GM21390 (cell line): ENCODE data around the gene INPP5F.

Experiments used
- ATAC-seq: cut with Tn5 transposase; IDR thresholded peaks from one replicate; pipeline ENCODE4 v1.9.1; 2021; ENCODE audit not compliant: unreplicated experiment

Gene INPP5F

DNA sequence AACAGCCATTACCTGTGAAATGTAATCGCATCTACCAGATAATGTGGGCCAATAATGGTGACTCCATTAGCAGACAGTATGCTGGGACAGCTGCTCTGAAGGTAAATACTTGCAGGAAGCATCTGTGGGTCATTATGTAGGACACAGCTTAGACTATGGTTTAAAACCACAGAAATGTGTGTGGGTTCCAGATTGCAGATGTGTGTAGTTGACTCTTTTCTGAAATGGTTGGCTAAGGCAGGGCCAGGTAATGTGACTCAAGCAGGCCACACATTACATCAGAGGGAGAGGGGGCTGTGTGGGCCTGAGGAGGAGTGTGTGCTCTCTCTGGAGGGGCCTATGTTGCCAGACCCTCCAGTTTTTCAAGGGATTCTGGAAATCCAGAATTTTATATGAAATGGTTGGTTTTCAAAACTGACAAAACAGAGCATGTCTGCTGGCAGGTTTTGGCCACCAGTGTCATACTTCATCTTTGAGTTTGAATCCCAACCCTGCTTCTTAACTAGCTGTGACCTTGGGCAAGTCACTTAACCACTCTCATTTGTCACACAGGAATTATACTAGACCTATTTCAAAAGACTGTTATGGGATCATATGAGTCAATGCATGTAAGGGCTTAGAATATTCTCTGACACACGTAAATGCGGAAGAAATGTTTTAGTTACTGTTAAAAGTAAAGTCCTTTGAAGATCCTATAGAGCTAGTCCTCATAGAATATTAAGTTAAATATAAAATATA, 82.3 kb downstream of the INPP5F start:
- ATAC-seq: no peak

DNA sequence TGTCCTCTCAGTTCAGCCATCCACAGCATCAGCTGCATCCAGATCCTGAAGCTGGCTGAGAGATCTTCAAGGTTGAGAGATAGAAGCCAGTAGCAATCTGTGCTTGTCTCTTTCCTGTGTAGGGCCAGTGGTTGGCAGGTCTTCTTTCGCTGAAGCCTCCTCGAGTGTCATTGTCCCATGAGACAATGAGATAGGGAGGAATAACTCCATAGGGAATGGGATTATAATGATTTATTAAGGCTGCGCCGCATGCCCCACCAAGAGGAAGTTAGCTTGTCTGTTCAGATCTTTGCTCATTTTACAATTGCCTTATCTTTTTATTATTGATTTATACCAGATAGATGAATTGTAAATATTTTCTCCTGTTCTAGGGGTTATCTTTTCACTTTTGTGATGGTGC, 85.3 kb downstream of the INPP5F start:
- ATAC-seq: no peak

DNA sequence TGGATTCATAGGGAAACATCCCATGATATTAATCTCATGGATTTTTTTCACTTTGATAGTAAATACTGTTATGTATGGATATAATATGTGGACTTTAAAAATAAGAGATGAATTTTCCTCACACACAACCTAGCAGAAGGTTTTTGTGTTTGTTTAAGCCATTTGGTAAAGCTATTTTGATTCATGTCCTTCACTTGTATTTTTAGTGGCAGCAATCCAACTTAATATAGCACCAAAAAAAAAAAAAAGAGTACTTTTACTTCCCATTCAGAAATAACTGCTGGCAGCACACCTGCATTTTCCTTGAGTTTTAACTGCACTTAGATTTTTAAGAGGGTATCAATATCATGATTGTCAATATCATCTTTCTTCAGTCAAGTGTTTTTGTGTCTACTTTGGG, 86.8 kb downstream of the INPP5F start:
- no peak for ATAC-seq

DNA sequence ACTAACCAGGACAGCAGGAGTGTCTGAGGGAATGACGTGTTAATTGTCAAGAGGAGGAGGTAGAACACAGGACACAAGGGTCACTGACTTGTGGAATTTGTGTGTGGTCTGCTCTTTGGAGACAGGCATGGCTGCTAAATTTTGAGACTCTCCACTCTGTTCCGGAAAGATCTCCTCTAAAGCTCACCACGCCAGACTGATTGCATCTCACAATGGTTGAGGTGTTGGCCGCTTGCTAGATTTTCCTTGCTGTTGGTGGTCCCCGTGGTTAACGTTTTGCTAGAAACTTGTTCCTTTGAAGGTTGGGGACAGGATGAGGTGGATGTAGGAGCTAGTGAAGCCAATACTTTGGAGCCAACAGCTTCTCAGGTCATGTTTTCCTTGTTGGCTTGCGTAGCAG, 89.8 kb downstream of the INPP5F start:
- ATAC-seq: no peak

DNA sequence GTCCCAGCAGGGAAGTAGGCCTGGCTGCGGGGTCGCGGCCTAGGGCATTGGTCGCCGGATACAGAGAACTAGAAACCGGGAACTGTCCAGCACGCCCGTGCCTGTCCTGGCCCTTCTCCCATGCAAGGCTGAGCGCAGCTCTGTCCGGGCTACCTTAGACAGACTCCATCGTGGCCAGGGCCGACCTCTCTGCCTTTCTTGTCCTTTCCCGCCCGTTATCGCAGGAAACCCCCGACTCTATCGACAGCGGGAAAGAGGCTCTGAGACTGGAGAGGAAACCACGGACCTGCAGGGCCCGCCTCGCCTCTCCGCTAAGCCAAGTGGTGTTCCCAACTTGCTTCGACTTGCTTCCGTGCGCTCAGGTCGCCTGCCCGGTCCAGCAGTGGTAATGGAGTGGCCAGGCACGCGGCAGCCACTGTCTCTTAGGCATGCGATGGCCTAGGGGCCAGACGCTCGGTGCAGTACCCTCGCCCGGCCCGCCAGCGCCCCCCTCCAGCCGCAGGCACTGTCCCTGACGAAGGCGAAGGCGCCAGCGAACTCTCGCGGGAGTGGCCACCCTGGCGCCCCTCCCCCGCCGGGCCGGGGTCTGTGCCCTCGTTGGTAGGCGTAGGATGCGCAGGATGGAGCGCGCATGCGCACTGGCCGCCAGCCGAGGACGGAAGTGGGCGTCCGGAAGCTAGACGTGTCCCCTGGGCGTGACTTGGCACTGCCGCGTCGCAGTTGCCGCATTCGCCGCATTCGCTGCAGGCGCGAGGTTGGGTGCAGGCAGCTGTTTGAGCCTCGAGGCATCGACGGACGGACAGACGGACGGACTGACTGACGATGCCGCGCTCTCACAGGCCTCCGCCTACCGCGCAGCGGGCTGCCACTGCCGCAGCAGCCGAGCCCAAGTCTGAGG, 92.4 kb downstream of the INPP5F start:
- ATAC-seq: no peak

DNA sequence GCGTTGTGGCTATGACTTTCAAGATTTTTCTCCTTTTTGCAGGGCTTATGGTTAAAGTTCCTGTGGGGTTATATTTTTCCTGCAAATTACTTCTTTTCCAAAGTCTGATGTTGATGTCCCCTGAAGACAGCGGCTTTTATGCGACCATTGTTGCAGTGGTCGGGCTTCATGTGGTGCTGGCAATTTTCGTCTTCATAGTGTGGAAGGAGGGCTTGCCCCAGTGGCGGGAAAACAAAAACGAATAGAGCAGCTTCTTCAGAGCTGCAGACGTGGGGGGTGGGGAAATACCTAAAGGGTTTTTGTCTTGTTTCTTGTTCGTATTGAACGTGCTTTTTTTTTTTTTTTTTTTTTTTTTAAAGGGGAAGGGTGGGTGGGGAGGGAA, 93.0 kb downstream of the INPP5F start:
- ATAC-seq: no peak

DNA sequence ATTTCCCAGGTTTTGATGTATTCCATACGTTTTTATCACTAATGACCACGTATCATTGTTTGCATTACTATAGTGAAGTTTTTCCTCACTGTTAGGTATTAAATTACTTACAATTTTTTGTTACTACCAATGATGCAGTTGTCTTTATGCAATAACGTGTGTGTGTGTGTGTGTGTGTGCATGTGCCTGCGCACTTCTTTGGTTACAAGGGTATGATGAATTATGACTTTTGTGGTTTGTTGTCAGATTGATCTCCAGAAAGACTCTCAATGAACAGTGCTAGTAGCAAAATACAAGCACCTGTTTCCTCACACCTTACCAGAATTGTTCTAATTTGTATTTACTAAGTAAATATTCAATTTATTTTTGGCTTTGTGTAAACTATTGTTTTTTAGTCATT, 95.3 kb downstream of the INPP5F start:
- ATAC-seq: no peak

DNA sequence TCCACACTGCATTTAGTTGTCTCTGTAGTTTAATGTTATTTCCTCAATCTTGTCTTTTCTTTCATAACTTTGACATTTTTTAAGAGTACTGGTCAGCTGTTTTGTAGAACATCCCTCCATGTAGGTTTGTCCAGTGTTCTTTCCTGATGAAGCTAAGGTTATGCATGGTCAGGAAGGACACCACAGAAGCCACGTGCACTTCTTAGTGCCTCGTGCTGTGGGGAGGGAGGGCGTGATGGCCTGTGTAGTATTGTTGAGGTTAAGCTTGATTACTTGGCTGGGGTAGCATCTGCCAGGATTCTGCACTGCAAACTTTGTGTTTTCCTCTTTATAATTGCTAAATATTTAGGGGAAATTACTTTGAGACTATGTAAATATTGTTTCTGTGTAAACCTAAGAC, 98.4 kb downstream of the INPP5F start:
- no peak for ATAC-seq

DNA sequence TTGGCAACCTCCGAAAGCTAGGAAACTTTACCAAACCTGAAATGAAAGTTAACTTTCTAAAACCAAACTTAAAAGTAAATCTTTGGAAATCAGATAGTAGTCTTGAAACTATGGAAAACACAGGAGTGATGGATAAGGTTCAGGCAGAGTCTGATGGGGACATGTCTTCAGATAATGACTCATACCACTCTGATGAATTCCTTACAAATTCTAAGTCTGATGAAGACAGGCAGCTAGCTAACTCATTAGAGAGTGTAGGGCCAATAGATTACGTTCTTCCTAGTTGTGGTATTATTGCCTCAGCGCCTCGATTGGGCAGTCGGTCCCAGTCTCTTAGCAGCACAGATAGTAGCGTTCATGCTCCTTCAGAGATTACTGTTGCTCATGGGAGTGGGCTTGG, 100.9 kb downstream of the INPP5F start:
- no peak for ATAC-seq

DNA sequence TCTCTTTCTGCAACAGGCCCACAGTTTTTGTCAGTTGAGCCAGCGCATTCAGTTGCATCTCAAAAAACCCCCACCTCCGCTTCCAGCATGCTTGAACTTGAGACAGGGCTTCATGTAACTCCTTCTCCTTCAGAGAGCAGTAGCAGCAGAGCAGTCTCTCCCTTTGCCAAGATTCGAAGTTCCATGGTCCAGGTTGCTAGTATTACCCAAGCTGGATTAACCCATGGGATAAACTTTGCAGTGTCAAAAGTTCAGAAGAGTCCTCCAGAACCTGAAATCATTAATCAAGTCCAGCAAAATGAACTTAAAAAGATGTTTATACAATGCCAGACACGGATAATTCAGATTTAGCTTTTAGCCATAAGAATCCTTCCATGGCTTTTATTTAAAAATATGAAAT, 101.6 kb downstream of the INPP5F start:
- ATAC-seq: no peak

DNA sequence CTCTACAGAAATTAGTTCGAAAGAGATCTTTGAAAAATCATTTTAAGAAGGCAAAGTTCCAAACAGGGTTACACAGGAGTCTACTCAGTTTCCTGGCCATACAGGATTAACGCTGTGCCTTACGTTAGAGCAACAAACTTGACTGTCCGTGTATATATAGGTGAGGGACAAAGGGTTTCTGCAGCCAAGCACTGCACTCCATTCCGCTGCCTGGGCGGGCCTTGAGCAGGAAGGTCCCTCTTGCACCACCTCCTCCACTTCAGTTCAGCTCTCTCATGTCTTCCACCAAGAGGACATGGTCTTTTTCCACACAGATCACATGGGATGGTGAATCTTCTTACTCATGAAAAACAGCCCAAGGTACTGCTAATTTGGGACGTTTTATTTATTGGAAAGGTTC, 103.6 kb downstream of the INPP5F start:
- ATAC-seq: no peak

DNA sequence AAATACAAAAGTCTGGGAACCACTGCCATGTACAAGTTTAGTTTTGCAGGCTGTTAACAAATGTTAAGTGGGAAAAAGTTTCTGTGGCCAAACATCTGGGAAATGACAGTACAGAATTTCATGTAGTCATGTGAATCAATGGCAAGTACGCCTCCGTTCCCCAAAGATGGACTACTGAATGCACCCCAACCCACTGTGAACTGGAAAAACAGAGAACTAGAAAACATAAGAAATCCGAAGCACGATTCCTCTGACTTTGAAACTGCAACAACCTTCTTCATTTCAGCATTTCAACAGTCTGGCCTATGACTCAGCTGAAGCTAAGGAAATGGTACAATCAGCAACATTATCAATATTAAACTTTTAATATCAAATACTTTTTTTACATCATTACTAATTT, 105.0 kb downstream of the INPP5F start:
- no peak for ATAC-seq

DNA sequence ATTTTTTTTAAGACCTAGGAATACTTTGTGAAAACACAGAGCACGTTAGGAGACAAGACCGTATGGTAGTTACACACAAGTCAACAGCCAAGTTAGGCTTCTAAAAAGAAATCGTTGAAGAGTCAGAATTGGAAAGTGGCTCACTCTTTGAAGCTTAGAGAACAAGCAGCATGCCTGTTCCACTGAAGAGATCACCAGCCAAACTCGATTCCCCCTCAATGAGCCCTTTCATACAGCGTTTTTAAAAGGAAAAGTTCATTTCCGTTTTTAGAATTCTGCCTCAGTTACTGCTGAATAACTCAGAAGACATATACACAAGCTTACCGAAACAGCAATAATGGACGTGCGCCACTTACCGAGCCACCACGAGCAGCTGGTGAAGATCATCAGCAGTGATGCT, 105.8 kb downstream of the INPP5F start:
- no peak for ATAC-seq

DNA sequence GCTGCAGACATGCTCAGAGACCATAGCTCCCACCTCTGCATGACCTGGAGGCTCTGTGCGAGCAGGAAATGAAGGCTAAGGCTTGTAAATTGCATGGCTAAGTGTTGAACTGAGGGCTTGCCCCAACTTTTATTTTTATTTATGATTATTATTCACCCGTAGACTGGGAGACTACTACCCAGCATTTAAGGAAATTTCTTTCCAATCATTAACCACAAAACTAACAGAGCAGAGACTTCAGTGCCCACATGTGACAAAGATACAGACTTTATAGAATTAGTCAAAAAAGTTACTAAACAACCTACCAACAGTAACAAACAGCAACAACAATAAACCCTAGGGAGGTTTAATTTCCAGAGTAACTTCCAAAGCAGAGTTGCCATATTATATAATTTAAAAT, 107.1 kb downstream of the INPP5F start:
- no peak for ATAC-seq

DNA sequence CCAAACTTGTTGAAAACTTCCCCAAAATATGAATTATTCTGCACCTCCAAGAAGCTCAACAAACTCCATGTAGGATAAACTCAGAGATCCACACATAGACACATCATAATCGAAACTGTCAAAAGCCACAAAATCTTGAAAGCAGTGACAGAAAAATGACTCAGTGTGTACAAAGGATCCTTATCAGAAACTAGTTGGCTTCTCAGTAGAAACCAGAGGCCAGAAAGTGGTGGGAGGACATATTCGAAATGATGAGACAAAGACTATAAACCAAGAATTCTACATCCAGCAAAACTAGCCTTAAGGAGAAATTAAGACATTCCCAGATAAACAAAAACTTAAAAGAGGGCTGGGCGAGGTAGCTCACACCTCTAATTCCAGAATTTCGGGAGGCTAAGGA, 108.3 kb downstream of the INPP5F start:
- ATAC-seq: no peak

DNA sequence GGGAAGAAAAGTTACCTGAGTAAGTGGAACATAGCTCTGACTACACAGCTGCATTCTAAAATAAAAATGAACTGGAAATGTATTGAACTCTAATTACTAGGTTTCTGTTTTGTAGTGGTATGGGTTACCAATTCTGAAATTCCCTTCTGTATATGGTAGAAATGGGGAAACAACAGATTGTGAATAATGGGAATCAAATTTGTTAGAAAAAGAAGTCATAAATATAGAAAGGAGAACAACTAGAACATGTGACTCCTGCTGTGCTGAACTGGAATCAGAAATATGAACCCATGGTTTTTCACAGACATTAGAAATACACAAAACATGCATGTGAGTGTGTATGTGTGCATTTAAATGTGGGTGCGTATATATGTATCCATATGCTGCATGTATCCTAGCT, 119.8 kb downstream of the INPP5F start:
- ATAC-seq: no peak

DNA sequence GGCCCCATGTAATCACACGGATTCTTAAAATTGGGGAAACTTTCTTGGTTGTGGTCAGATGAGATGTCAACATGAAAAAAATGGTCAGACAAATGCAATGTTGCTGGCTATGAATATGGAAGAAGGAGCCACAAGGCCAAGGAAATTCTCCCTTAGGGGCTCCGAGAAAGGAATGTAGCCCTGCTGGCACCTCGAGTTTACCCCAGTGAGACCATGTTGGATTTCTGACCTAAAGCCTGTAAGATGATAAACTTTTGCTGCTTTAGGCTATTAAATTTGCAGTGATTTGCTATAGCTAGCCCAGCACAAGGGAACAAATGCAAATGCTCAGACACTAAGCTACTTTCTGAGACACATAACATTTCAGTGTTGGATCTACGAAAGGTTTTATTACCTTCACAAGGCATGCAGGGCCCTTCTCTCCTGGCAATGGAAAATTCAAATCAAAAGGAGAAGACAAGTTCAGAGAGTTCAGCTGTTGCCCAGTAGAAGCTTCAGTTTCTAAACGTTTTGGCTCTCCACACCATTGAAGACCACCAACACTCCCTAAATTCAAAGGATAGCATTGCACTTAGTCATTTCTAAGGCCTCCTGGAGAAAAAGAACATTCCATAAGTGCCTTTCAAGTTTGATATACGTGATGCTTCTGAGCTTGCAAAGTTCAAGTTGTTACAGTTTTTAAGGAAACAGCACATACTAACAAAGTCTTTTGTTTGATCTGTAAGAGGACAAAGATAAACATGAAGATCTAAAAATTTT, 123.4 kb downstream of the INPP5F start:
- ATAC-seq: no peak

DNA sequence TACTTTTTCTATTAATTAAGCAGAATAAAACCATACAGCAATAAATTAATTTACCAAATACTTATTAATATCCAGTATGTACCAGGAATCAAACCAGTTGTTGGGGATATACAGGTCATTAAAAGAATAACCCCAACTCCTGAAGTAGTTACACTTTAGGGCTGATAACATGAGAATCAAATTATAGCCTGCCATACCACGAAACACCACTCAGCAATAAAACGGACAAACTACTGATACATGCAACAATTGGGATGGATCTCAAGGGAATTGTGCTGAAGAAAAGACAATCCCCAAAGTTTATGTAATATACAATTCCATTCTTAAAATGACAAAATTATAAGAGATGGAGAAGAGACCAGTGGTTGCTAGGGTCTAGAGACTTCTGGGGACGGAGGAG, 124.1 kb downstream of the INPP5F start:
- no peak for ATAC-seq

DNA sequence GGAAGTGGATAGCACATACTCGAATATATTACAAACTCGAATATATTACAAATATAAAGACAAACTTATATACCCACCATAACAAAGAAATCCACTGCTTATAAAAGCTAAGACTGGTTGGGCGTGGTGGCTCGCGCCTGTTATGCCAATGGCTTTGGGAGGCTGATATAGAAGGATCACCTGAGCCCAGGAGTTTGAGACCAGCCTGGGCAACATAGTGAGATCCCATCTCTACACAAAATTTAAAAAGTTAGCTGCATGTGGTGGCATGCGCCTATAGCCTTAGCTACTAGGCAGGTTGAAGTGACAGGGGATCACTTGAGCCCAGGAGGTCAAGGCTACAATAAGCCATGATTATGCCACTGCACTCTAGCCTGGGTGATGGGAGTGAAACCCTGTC, 126.4 kb downstream of the INPP5F start:
- no peak for ATAC-seq

DNA sequence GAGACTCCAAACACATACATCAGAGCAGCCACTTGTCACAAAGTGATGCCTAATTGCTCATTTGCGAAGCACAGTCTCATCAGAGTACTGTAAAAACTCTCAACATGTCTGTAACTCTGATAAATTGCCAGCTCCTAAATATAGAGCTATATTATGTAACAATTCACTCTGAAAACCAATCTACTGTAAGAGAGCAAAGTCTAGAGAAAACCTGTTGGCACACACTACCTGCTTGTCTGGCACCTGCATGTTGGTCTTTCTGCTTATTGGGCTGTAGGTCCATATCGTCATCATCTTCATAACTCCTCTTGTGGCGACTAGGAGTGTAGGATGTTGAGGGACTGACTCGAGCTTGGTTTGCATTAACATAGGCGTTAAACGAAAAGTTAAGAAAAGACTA, 127.0 kb downstream of the INPP5F start:
- ATAC-seq: no peak

DNA sequence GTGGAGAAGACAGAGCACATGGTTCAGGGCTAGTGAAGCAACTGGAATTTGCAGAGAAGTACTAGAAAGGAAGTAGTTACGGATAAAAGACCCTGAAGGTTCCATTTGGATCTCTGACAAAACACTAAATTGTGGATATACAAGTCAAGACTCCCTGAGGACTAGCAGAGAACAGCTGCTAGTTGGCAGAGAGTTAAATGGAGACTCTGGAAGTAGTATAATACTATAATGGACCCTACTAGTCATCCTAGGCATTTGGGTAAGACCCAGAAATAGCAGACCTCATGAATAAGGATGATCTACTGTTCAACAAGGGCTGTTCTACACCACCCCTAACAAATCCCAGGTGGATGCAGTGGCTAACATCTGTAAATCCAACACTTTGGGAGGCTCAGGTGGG, 127.7 kb downstream of the INPP5F start:
- ATAC-seq: no peak

DNA sequence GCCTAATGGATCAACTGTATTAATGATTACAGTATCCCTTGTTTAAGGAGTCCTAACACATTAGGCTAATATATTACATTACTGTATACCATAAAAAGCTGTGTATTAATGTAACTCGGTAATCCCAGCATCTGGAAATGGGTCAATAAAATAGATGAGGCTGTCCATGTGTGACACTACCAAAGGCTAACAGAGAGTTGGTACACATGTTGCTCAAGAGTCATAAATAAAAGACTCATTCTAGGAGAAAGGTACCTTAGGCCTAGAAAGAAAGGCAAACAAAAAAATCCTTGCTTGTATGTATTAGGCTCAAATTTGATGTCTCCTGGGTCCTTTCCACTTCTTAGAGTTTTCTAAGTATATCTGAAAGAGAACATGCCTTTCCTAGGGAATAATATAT, 132.2 kb downstream of the INPP5F start:
- ATAC-seq: no peak
